NCI-H187 treated with DMSO at 0.1 percent for 48 hours (cell line): ENCODE results near the gene ZNF813.

Experiments used
- DNase-seq: peaks from one replicate; lab custom pipeline; 2025; lab: John Stamatoyannopoulos, UW

Gene ZNF813

GRCh38 chr19:53520547-53521372 is 53.2 kb downstream of the ZNF813 start:
- DNase-seq = peak; percentile 87

- DNase-seq = no peak
These were observed 54.1 kb downstream of the ZNF813 start for GRCh38 chr19:53521373-53522202.

DNA sequence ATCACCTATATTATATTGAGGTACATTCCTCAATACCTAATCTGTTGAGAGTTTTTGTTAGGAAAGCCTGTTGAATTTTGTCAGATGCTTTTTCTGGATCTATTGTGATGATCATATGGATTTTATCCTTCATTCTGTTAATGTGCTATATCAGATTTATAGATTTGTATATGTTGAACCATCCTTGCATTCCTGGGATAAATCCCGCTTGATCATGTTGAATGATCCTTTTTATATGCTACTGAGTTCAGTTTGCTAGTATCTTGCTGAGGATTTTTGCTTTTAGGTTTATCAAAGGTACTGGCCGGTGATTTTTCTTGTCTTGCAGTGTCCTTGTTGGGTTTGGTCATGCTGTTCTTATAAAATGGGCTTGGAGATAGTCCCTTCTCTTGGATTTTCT is 58.4 kb downstream of the ZNF813 start:
- DNase-seq = no peak

DNA sequence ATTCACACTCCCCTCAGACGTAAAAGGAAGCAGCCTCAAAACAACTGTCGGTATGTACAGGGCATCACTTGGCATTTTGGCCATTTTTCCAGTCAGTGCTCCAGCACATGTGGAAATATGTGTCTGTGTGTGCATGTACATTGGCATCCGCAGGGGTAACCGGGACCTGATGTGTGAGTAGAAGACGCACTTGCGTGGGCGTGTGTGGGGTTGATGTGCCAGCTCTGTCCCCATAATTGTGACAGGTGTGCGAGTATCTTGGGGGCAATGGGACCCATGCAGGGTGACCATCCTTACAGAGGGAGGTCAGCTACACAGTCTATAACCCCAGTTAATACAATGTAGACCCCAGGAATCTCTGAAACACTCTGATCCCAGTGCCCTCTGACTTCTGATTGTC is 63.1 kb downstream of the ZNF813 start:
- no peak for DNase-seq

- no peak for DNase-seq
These were observed 63.9 kb downstream of the ZNF813 start for GRCh38 chr19:53531457-53531856.

DNA sequence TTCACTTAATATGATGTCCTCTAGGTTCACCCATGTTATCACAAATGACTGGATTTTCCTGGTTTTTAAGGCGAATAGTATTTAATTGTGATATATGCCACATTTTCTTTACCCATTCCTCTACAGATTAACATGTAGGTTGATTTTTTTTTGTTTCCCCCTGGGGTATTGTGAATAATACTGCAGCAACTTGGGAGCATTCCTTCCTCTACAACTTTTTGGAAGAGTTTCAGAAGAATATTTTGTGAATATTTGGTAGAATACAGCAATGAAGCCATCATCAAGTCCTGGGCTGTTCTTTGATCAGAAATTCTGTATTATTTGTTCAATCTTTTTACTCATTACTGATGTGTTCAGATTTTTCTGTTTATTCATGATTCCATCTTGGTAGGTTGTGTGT is 64.8 kb downstream of the ZNF813 start:
- no peak for DNase-seq

- no peak for DNase-seq
These were observed 68.7 kb downstream of the ZNF813 start for GRCh38 chr19:53536225-53536548.

- no peak for DNase-seq
These were observed 69.6 kb downstream of the ZNF813 start for GRCh38 chr19:53537121-53537520.

DNA sequence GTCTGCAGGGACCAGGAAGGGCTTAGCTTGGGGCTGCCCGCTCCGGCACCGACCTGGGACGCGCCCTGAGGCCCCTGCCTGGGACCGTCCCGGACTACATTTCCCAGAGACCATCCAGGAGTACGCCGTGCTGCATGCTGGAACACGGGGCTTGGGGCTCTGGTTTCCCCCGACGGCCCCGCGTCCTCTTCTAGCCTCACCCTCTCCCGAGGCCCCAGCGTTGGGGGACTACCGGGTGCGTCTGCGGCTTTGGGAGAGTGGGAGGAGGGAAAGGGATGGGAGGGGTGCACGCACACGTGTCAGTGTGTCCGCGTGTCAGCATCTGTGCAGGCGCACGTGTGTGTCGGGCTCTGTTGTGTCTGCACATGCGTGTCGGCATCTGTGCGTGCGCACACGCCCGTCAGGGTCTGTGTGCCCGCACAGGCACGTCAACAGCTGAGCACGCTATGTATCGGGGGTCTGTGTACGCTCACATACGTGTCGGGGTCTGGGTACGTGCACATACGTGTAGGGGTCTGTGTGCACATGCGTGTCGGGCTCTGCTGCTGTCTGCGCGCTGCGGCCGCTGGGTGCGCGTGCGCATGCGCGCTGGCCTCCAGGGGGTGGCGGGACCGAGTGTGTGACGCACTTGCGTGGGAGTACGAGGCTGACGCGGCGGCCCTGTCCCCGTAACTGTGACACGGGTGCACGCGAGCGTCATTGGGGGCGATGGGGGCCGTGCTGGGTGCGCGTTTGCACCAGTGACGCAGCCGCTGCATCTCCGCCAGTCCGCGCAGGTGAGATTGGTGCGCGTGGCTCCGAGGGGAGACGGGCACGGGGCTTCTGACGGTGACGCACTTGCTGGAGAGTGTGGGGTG is 70.2 kb downstream of the ZNF813 start, which contains the start of gene ZNF331:
TSS of gene ZNF331 (plus strand) at position 625 of the 857 bp plus-strand sequence. CDS start 31,232 bp downstream, outside the sequence.
- DNase-seq = no peak

DNA sequence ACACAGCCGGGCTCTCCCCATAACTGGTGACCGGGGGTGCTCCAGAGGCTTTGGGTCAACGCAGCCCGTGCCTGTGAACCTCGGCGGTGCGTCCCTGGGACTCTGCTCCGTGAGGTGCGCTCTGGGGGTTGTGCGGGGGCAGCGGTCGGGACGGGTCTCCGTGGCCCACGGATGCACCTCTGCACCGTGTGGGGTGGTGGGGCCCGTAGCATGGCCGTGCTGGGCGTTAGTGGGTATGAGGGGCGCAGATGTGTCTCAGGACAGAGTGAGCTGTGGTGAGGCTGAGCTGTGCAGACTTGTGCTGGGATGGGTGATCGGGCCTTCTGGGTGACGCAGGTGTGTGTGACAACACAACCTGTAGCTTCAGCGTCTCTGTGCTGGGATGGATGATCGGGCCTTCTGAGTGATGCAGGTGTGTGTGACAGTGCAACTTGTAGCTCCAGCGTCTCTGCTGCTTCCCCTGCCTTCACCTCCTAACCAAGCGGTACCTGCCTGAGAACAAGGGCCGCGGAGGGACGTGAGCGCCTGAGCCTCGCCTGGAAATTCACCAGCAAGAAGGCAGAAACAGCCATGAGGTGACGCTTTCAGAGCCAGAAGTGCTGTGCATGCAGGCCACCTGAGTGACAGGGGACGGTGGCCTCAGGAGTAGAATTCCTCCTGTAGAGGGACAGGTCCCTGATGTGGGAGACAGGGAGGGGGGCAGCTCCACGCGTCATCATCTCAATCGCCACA is 71.0 kb downstream of the ZNF813 start:
- no peak for DNase-seq

DNA sequence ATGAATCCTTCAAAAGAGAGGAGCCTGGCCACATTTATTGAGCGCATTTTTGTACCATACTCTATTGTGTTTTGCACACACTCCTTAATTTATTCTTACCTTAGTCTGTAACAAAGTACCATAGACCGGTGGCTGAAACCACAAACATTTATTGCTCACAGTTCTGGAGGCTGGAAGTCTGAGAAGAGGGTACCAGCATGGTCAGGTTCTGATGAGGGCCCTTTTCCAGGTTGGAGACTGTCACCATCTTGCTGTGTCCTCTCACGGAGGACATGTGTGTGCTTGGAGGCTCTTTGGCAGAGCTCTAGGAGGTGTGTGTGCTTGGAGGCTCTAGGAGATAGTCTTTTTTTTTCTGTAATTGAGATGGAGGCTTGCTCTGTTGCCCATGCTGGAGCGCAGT is 72.6 kb downstream of the ZNF813 start:
- DNase-seq = no peak

GRCh38 chr19:53541971-53542370 is 74.4 kb downstream of the ZNF813 start:
- DNase-seq = no peak

GRCh38 chr19:53545271-53546065 is 77.9 kb downstream of the ZNF813 start:
- DNase-seq = no peak
